Osteoblast (primary cell): ENCODE results near the gene DDO. TPM values are rescaled to one million over a fixed set of nuclear protein-coding genes. Genes with fewer than 3 reads are reported as not detected.
"Not testable (repeated sequence)": the region's sequence is repeated elsewhere in the genome, so short reads cannot be mapped to it uniquely, and the experiment has no call there.

Experiments used
- DNase-seq: peaks from one replicate; pipeline ENCODE4 v3.0.0; 2011; ENCODE audit warnings: low spot score, mixed read lengths; ENCODE audit not compliant: insufficient read length; ENCODE audit errors: missing footprints
- H2AFZ ChIP-seq: 2 replicates; pipeline ENCODE4 v1.6.0; 2011; ENCODE audit warnings: mild to moderate bottlenecking, low read length
- H3K27ac ChIP-seq: 2 replicates; pipeline ENCODE4 v1.5.1; 2011; ENCODE audit warnings: mild to moderate bottlenecking, low read depth, low read length, moderate library complexity
- H3K27me3 ChIP-seq: 2 replicates; pipeline ENCODE4 v1.6.0; 2012; ENCODE audit warnings: mild to moderate bottlenecking, control low read depth, inconsistent platforms, low read length, moderate library complexity; ENCODE audit not compliant: insufficient read depth
- H3K36me3 ChIP-seq: 2 replicates; pipeline ENCODE4 v1.5.1; 2011; ENCODE audit warnings: mild to moderate bottlenecking, low read length, control low read depth, moderate library complexity; ENCODE audit not compliant: insufficient read depth
- H3K4me1 ChIP-seq: 2 replicates; pipeline ENCODE4 v1.5.1; 2011; ENCODE audit warnings: mild to moderate bottlenecking, low read length, control low read depth, moderate library complexity; ENCODE audit not compliant: insufficient read depth
- H3K4me2 ChIP-seq: 2 replicates; pipeline ENCODE4 v1.6.0; 2011; ENCODE audit warnings: mild to moderate bottlenecking, low read length; ENCODE audit not compliant: insufficient read depth
- H3K4me3 ChIP-seq: fragments of 200-600 bp; sonication (generic); 3 replicates; pipeline ENCODE4 v1.5.1; 2012; ENCODE audit warnings: mild to moderate bottlenecking, low read length, inconsistent platforms; ENCODE audit not compliant: insufficient read depth
- H3K79me2 ChIP-seq: 2 replicates; pipeline ENCODE4 v1.6.0; 2012; ENCODE audit warnings: mild to moderate bottlenecking, low read length, control low read depth, inconsistent platforms; ENCODE audit not compliant: insufficient read depth
- H3K9me3 ChIP-seq: 2 replicates; pipeline ENCODE4 v1.5.1; 2011; ENCODE audit warnings: low read depth, low read length, control low read depth
- H4K20me1 ChIP-seq: 2 replicates; pipeline ENCODE4 v1.6.0; 2012; ENCODE audit warnings: mild to moderate bottlenecking, low read length, control low read depth; ENCODE audit not compliant: insufficient read depth
- CTCF ChIP-seq: IDR thresholded peaks from 2 replicates; pipeline ENCODE4 v1.5.1; 2011; ENCODE audit warnings: mild to moderate bottlenecking, low read depth, low read length, moderate library complexity; ENCODE audit errors: extremely low read depth
- total RNA-seq: library from RNA; depleted of rRNA; stranded (reverse); fragments of >200 nt; gene quantifications from 2 replicates; pipeline ENCODE4 v1.2.3, GENCODE V29; 2012

The DDO gene
- total RNA-seq, 1 donor = 3.6 TPM

GRCh38 chr6:110352563-110353262, 62.7 kb downstream of the DDO start:
- H3K36me3 ChIP-seq = no peaks in the 10 kb centered on the region
- peaks cover 27% of the 10 kb centered on the region for H3K27me3 ChIP-seq
- DNase-seq = no peak
- H2AFZ ChIP-seq = no peak overlapping the region
- H3K4me1 ChIP-seq = no peaks in the 10 kb centered on the region
- H4K20me1 ChIP-seq = no peaks in the 10 kb centered on the region
- no peak overlapping the region for H3K4me2 ChIP-seq
- no peaks in the 10 kb centered on the region for H3K9me3 ChIP-seq
- H3K79me2 ChIP-seq = no peaks in the 10 kb centered on the region
- H3K4me3 ChIP-seq = no peak overlapping the region
- no peak overlapping the region for H3K27ac ChIP-seq
- no peak for TF ChIP-seq CTCF

GRCh38 chr6:110351986-110352385, 63.4 kb downstream of the DDO start:
- Histone ChIP-seq H2AFZ (no peak overlapping the region), H4K20me1 (no peaks in the 10 kb centered on the region), H3K27ac (no peak overlapping the region), H3K79me2 (no peaks in the 10 kb centered on the region), H3K27me3 (peaks cover 20% of the 10 kb centered on the region), H3K36me3 (no peaks in the 10 kb centered on the region), H3K4me2 (no peak overlapping the region), H3K4me1 (no peaks in the 10 kb centered on the region), H3K4me3 (no peak overlapping the region), H3K9me3 (no peaks in the 10 kb centered on the region)
- TF ChIP-seq CTCF = no peak
- DNase-seq = no peak

- Histone ChIP-seq H3K27me3 (peaks cover 15% of the 10 kb centered on the region), H4K20me1 (no peaks in the 10 kb centered on the region), H3K27ac (no peak overlapping the region), H3K4me3 (no peak overlapping the region), H3K4me1 (no peaks in the 10 kb centered on the region), H3K9me3 (no peaks in the 10 kb centered on the region), H3K36me3 (no peaks in the 10 kb centered on the region), H2AFZ (no peak overlapping the region), H3K79me2 (no peaks in the 10 kb centered on the region), H3K4me2 (no peak overlapping the region)
- DNase-seq = no peak
- TF ChIP-seq CTCF = no peak
These were observed 63.8 kb downstream of the DDO start for GRCh38 chr6:110351546-110351945.

GRCh38 chr6:110350593-110350992, 64.8 kb downstream of the DDO start:
- H3K4me2 ChIP-seq, H3K27ac ChIP-seq, H3K36me3 ChIP-seq, H3K79me2 ChIP-seq, H2AFZ ChIP-seq, H3K4me1 ChIP-seq, H4K20me1 ChIP-seq, H3K9me3 ChIP-seq, DNase-seq, H3K4me3 ChIP-seq: not testable (repeated sequence)
- H3K27me3 ChIP-seq = peaks cover 12% of the 10 kb centered on the region
